Activated CD8-positive, alpha-beta T cell treated with anti-CD3 and anti-CD28 coated beads, Interleukin-2, amount 10 ng/mL, durations not matched to agents 7 days and 5 days (primary cell): ENCODE measurements around the gene IQCH. TPM values are rescaled to one million over a fixed set of nuclear protein-coding genes. Genes with fewer than 3 reads are reported as not detected.

Experiments
- ATAC-seq: fragments of 150-1000 bp; cut with Tn5 transposase; one replicate; pipeline ENCODE4 v1.10.0; 2021; ENCODE audit warnings: moderate library complexity
- CTCF ChIA-PET: fragments of 350-600 bp; sonication (Branson Sonifier 250); formaldehyde crosslinking; loops from one replicate; lab custom pipeline; 2021; ENCODE audit warnings: antibody characterized with exemption; lab: Charles Lee
- POLR2A ChIA-PET: fragments of 350-600 bp; sonication (Branson Sonifier 250); formaldehyde crosslinking; loops from one replicate; lab custom pipeline; 2021; ENCODE audit warnings: antibody characterized with exemption; lab: Charles Lee
- DNase-seq: peaks from one replicate; pipeline ENCODE4 v3.0.0-alpha.2; 2020
- H3K27ac Mint-ChIP-seq: one replicate; pipeline ENCODE4 v1.8.0; 2021; ENCODE audit warnings: mild to moderate bottlenecking, mixed read lengths
- H3K27me3 Mint-ChIP-seq: one replicate; pipeline ENCODE4 v1.8.0; 2021; ENCODE audit warnings: low read depth, mixed read lengths
- H3K36me3 Mint-ChIP-seq: one replicate; pipeline ENCODE4 v1.8.0; 2021; ENCODE audit warnings: low read depth, mixed read lengths
- H3K4me1 Mint-ChIP-seq: one replicate; pipeline ENCODE4 v1.8.0; 2021; ENCODE audit warnings: low read depth, mixed read lengths
- H3K4me3 Mint-ChIP-seq: one replicate; pipeline ENCODE4 v1.8.0; 2021; ENCODE audit warnings: mild to moderate bottlenecking, mixed read lengths
- H3K9me3 Mint-ChIP-seq: one replicate; pipeline ENCODE4 v1.8.0; 2022; ENCODE audit warnings: mixed read lengths; ENCODE audit not compliant: insufficient read depth
- total RNA-seq, 2 experiments: library from RNA; stranded (reverse); gene quantifications; one replicate each; pipeline ENCODE4 v1.2.3, GENCODE V29; 2021

The IQCH gene
- total RNA-seq, 2 experiments from 2014 or later: 0.97 to 2.2 TPM

- Mint-ChIP-seq H3K4me3 (no peak overlapping the region), H3K36me3 (peaks cover 22% of the 10 kb centered on the region), H3K4me1 (peaks cover 3% of the 10 kb centered on the region), H3K9me3 (no peaks in the 10 kb centered on the region), H3K27ac (no peak overlapping the region), H3K27me3 (no peaks in the 10 kb centered on the region)
- POLR2A ChIA-PET: no interaction called here
- CTCF ChIA-PET: interaction anchor here (1.9 to 2.3 kb wide), 2 partner anchors 8 to 25 kb away, joined by 4 to 7 read pairs; partner anchors contain the start of gene C15orf61
- ATAC-seq (no peak), DNase-seq (no peak)
These were observed 273.9 kb downstream of the IQCH start for GRCh38 chr15:67528513-67528912.

GRCh38 chr15:67531379-67531914, 276.9 kb downstream of the IQCH start:
- DNase-seq (no peak), ATAC-seq (no peak)
- H3K36me3 Mint-ChIP-seq: peaks cover 21% of the 10 kb centered on the region
- H3K4me1 Mint-ChIP-seq: peaks cover 3% of the 10 kb centered on the region
- no peak overlapping the region for H3K27ac Mint-ChIP-seq
- CTCF ChIA-PET: no interaction called here
- no peak overlapping the region for H3K4me3 Mint-ChIP-seq
- no peaks in the 10 kb centered on the region for H3K9me3 Mint-ChIP-seq
- H3K27me3 Mint-ChIP-seq: no peaks in the 10 kb centered on the region
- POLR2A ChIA-PET: interaction anchor here (0.9 kb wide), 1 partner anchor 523 kb away, joined by 3 read pairs; the partner anchor contains the start of gene PIAS1

- POLR2A ChIA-PET: no interaction called here
- ATAC-seq (no peak), DNase-seq (no peak)
- Mint-ChIP-seq H3K27ac (no peak overlapping the region), H3K4me3 (no peak overlapping the region), H3K27me3 (no peaks in the 10 kb centered on the region), H3K9me3 (peaks cover 2% of the 10 kb centered on the region), H3K4me1 (peaks cover 7% of the 10 kb centered on the region), H3K36me3 (peaks cover 3% of the 10 kb centered on the region)
- CTCF ChIA-PET: no interaction called here
These were observed 279.3 kb downstream of the IQCH start for GRCh38 chr15:67533873-67534272.

GRCh38 chr15:67534360-67534759, 279.8 kb downstream of the IQCH start:
- no peak for ATAC-seq
- H3K4me1 Mint-ChIP-seq: peaks cover 12% of the 10 kb centered on the region
- peaks cover 5% of the 10 kb centered on the region for H3K36me3 Mint-ChIP-seq
- ChIA-PET CTCF (no interaction called here), POLR2A (no interaction called here)
- no peaks in the 10 kb centered on the region for H3K27me3 Mint-ChIP-seq
- H3K4me3 Mint-ChIP-seq: no peak overlapping the region
- DNase-seq: no peak
- no peak overlapping the region for H3K27ac Mint-ChIP-seq
- peaks cover 4% of the 10 kb centered on the region for H3K9me3 Mint-ChIP-seq

- POLR2A ChIA-PET: interaction anchor here (0.6 kb wide), 1 partner anchor 286 kb away, joined by 3 read pairs; no protein-coding TSS in a partner anchor
- H3K36me3 Mint-ChIP-seq: peaks cover 2% of the 10 kb centered on the region
- ATAC-seq (no peak), DNase-seq (no peak)
- no peak overlapping the region for H3K4me3 Mint-ChIP-seq
- H3K9me3 Mint-ChIP-seq: peaks cover 4% of the 10 kb centered on the region
- H3K27ac Mint-ChIP-seq: peak overlapping the region; percentile 1
- H3K4me1 Mint-ChIP-seq: peaks cover 29% of the 10 kb centered on the region
- no peaks in the 10 kb centered on the region for H3K27me3 Mint-ChIP-seq
- CTCF ChIA-PET: no interaction called here
These were observed 283.2 kb downstream of the IQCH start for GRCh38 chr15:67537771-67538170.

GRCh38 chr15:67542420-67543347, 288.1 kb downstream of the IQCH start, which contains the start of gene MAP2K5:
Gene MAP2K5, plus strand, starts transcription at chr15:67542703. Its CDS starts 633 bp downstream, at chr15:67543336.
- ChIA-PET CTCF (interaction anchor here (0.8 kb wide), 2 partner anchors 21 to 41 kb away, joined by 3 read pairs; no protein-coding TSS in a partner anchor), POLR2A (interaction anchor here (0.6 to 1.6 kb wide), 6 partner anchors 11 to 281 kb away, joined by 3 to 11 read pairs (median 4); partner anchors contain the start of gene C15orf61)
- peak; percentile 84 for ATAC-seq
- Mint-ChIP-seq H3K4me1 (peaks cover 55% of the 10 kb centered on the region), H3K27ac (peak within 1 kb of the TSS; percentile 98), H3K27me3 (no peaks in the 10 kb centered on the region), H3K9me3 (peaks cover 4% of the 10 kb centered on the region), H3K36me3 (peaks cover 17% of the 10 kb centered on the region), H3K4me3 (peak within 1 kb of the TSS; percentile 94)
- peak; percentile 84 for DNase-seq

- ChIA-PET POLR2A (no interaction called here), CTCF (no interaction called here)
- peaks cover 21% of the 10 kb centered on the region for H3K36me3 Mint-ChIP-seq
- peaks cover 58% of the 10 kb centered on the region for H3K4me1 Mint-ChIP-seq
- peak overlapping the region; percentile 88 for H3K27ac Mint-ChIP-seq
- H3K27me3 Mint-ChIP-seq: no peaks in the 10 kb centered on the region
- DNase-seq (no peak), ATAC-seq (no peak)
- peaks cover 4% of the 10 kb centered on the region for H3K9me3 Mint-ChIP-seq
- H3K4me3 Mint-ChIP-seq: peak overlapping the region; percentile 94
These were observed 288.7 kb downstream of the IQCH start for GRCh38 chr15:67543348-67543718.

- Mint-ChIP-seq H3K4me1 (peaks cover 49% of the 10 kb centered on the region), H3K4me3 (no peak overlapping the region), H3K9me3 (no peaks in the 10 kb centered on the region), H3K27ac (no peak overlapping the region), H3K27me3 (no peaks in the 10 kb centered on the region), H3K36me3 (peaks cover 19% of the 10 kb centered on the region)
- POLR2A ChIA-PET: no interaction called here
- ATAC-seq (no peak), DNase-seq (no peak)
- CTCF ChIA-PET: no interaction called here
These were observed 289.9 kb downstream of the IQCH start for GRCh38 chr15:67544475-67544874.

GRCh38 chr15:67545864-67546263, 291.3 kb downstream of the IQCH start:
- no peak for ATAC-seq
- no peak for DNase-seq
- Mint-ChIP-seq H3K36me3 (peaks cover 21% of the 10 kb centered on the region), H3K27me3 (no peaks in the 10 kb centered on the region), H3K4me1 (peaks cover 38% of the 10 kb centered on the region), H3K9me3 (no peaks in the 10 kb centered on the region), H3K4me3 (no peak overlapping the region), H3K27ac (no peak overlapping the region)
- ChIA-PET POLR2A (no interaction called here), CTCF (no interaction called here)

- H3K4me3 Mint-ChIP-seq: no peak overlapping the region
- H3K36me3 Mint-ChIP-seq: peaks cover 25% of the 10 kb centered on the region
- CTCF ChIA-PET: no interaction called here
- H3K27me3 Mint-ChIP-seq: no peaks in the 10 kb centered on the region
- H3K4me1 Mint-ChIP-seq: peaks cover 34% of the 10 kb centered on the region
- ATAC-seq: no peak
- no peaks in the 10 kb centered on the region for H3K9me3 Mint-ChIP-seq
- H3K27ac Mint-ChIP-seq: no peak overlapping the region
- POLR2A ChIA-PET: no interaction called here
- DNase-seq: no peak
These were observed 292.5 kb downstream of the IQCH start for GRCh38 chr15:67547064-67547463.

- Mint-ChIP-seq H3K4me1 (peaks cover 33% of the 10 kb centered on the region), H3K4me3 (no peak overlapping the region), H3K27me3 (no peaks in the 10 kb centered on the region), H3K36me3 (peaks cover 25% of the 10 kb centered on the region), H3K27ac (no peak overlapping the region), H3K9me3 (no peaks in the 10 kb centered on the region)
- ChIA-PET CTCF (no interaction called here), POLR2A (no interaction called here)
- no peak for DNase-seq
- no peak for ATAC-seq
These were observed 293.2 kb downstream of the IQCH start for GRCh38 chr15:67547836-67548235.
